Measurements from ENCODE around the gene OSBPL3.

DNA sequence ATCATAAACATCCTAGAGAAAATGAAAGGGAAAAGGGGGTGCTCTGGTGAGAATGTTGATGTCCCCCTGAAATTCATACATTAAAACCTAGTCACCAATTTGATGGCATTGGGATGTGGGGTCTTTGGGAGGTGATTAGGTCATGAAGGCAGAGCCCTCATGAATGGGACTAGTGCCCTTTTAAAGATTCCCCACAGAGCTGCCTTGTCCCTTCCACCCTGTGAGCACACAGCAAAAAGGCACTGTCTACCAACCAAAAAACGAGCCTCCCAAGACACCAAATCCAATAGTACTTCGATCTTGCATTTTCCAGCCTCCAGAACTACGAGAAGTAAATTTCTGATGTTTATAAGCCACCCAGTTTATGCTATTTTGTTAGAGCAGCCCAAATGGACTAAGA is 47.6 kb downstream of the OSBPL3 start:
- no peak for TF ChIP-seq CREB1 (IDR thresholded peaks at IDR 0.05; ENCODE audit: low read depth)
- TF ChIP-seq FOXM1 (IDR thresholded peaks at IDR 0.05; ENCODE audit: borderline replicate concordance, low read depth) = no peak
- TF ChIP-seq, protein P1, sequence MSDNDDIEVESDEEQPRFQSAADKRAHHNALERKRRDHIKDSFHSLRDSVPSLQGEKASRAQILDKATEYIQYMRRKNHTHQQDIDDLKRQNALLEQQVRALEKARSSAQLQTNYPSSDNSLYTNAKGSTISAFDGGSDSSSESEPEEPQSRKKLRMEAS (IDR thresholded peaks at IDR 0.05) = no peak
- TF ChIP-seq, protein P2, sequence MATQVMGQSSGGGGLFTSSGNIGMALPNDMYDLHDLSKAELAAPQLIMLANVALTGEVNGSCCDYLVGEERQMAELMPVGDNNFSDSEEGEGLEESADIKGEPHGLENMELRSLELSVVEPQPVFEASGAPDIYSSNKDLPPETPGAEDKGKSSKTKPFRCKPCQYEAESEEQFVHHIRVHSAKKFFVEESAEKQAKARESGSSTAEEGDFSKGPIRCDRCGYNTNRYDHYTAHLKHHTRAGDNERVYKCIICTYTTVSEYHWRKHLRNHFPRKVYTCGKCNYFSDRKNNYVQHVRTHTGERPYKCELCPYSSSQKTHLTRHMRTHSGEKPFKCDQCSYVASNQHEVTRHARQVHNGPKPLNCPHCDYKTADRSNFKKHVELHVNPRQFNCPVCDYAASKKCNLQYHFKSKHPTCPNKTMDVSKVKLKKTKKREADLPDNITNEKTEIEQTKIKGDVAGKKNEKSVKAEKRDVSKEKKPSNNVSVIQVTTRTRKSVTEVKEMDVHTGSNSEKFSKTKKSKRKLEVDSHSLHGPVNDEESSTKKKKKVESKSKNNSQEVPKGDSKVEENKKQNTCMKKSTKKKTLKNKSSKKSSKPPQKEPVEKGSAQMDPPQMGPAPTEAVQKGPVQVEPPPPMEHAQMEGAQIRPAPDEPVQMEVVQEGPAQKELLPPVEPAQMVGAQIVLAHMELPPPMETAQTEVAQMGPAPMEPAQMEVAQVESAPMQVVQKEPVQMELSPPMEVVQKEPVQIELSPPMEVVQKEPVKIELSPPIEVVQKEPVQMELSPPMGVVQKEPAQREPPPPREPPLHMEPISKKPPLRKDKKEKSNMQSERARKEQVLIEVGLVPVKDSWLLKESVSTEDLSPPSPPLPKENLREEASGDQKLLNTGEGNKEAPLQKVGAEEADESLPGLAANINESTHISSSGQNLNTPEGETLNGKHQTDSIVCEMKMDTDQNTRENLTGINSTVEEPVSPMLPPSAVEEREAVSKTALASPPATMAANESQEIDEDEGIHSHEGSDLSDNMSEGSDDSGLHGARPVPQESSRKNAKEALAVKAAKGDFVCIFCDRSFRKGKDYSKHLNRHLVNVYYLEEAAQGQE (IDR thresholded peaks at IDR 0.05; ENCODE audit: low read depth) = no peak
- TF ChIP-seq TEAD4 (IDR thresholded peaks at IDR 0.05) = no peak
- TF ChIP-seq RAD21 (IDR thresholded peaks at IDR 0.05; ENCODE audit: low read depth) = no peak
